Umbilical cord (tissue), 2 donors: Measurements from ENCODE around the gene SNAPC4. TPM values are rescaled to one million over a fixed set of nuclear protein-coding genes. Genes with fewer than 3 reads are reported as not detected.
A peak's percentile ranks its signal among the peaks of the same experiment; 100 is the strongest.
"Not testable (repeated sequence)": the region's sequence is repeated elsewhere in the genome, so short reads cannot be mapped to it uniquely, and the experiment has no call there.

Experiments used
- DNase-seq: peaks from one replicate; pipeline ENCODE4 v3.0.0-alpha.2; 2015; ENCODE audit warnings: low spot score
- total RNA-seq: library from RNA; depleted of rRNA; stranded (reverse); fragments of >200 nt; gene quantifications from one replicate; pipeline ENCODE4 v1.2.3, GENCODE V29; 2014; ENCODE audit warnings: low replicate concordance; ENCODE audit not compliant: insufficient read depth

Gene SNAPC4
- total RNA-seq, 1 donor from 2014 or later = 6.0 TPM

- no peak for DNase-seq
These were observed 33.2 kb upstream of the SNAPC4 start for GRCh38 chr9:136433043-136433715.

GRCh38 chr9:136432591-136432990 is 32.6 kb upstream of the SNAPC4 start:
- no peak for DNase-seq

- DNase-seq = no peak
These were observed 31.9 kb upstream of the SNAPC4 start for GRCh38 chr9:136431782-136432350.

GRCh38 chr9:136430588-136431234 is 30.7 kb upstream of the SNAPC4 start:
- DNase-seq = no peak

GRCh38 chr9:136429683-136430491 is 29.9 kb upstream of the SNAPC4 start:
- DNase-seq = peak; percentile 29

GRCh38 chr9:136429075-136429628 is 29.2 kb upstream of the SNAPC4 start:
- DNase-seq = no peak

GRCh38 chr9:136426787-136427186 is 26.8 kb upstream of the SNAPC4 start:
- no peak for DNase-seq

- not testable (repeated sequence) for DNase-seq
These were observed 25.4 kb upstream of the SNAPC4 start for GRCh38 chr9:136425367-136425766.

GRCh38 chr9:136424750-136425362 is 24.9 kb upstream of the SNAPC4 start:
- no peak for DNase-seq

- DNase-seq = no peak
These were observed 23.6 kb upstream of the SNAPC4 start for GRCh38 chr9:136423432-136424146.

- no peak for DNase-seq
These were observed 22.9 kb upstream of the SNAPC4 start for GRCh38 chr9:136422876-136423275.

GRCh38 chr9:136421791-136422190 is 21.8 kb upstream of the SNAPC4 start:
- DNase-seq = no peak

GRCh38 chr9:136419092-136419420 is 19.1 kb upstream of the SNAPC4 start:
- no peak for DNase-seq

- DNase-seq = no peak
These were observed 18.5 kb upstream of the SNAPC4 start for GRCh38 chr9:136418182-136419091.

GRCh38 chr9:136416914-136417313 is 16.9 kb upstream of the SNAPC4 start:
- DNase-seq = no peak

- DNase-seq = no peak
These were observed 16.5 kb upstream of the SNAPC4 start for GRCh38 chr9:136416427-136416826.

- DNase-seq = no peak
These were observed 13.0 kb upstream of the SNAPC4 start for GRCh38 chr9:136412962-136413361.

GRCh38 chr9:136411378-136411777 is 11.4 kb upstream of the SNAPC4 start:
- no peak for DNase-seq

- DNase-seq = peak; percentile 89
These were observed 10.7 kb upstream of the SNAPC4 start, which contains the start of the genes ENTR1 and PMPCA for GRCh38 chr9:136410500-136411287. TSS of gene ENTR1 (minus strand) at chr9:136410614. CDS start at chr9:136410397, 217 bp downstream. TSS of gene PMPCA (plus strand) at chr9:136410658. CDS start at chr9:136410669, 11 bp downstream.
